GM18505 (cell line): ENCODE measurements around the gene PGA3.
"Not testable (repeated sequence)": the region's sequence is repeated elsewhere in the genome, so short reads cannot be mapped to it uniquely, and the experiment has no call there.

Source experiments
- ATAC-seq: cut with Tn5 transposase; IDR thresholded peaks from one replicate; pipeline ENCODE4 v1.9.1; 2021; ENCODE audit not compliant: unreplicated experiment
- POLR2A ChIP-seq: IDR thresholded peaks from 4 replicates; pipeline ENCODE4 v1.6.1; 2011; ENCODE audit warnings: borderline replicate concordance; ENCODE audit not compliant: insufficient read depth, insufficient read length; ENCODE audit errors: extremely low read depth

The PGA3 gene

DNA sequence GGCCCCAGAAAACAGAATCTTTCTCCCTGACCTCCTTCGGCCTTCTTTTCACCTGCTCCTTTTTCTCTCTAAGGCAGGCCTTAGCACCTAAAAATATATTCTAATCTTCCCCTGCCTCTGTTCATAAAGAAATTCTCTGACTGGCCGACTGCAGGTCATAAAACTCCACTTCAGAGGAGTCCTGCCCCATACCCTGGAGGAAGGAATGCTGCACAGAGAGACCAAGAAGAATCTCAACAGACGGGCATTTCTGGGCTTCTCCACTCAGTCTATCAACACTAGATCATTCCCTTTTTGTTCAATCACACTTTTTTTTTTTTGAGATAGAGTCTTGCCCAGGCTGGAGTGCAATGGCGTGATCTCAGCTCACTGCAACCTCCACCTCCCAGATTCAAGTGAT is 19.7 kb upstream of the PGA3 start:
- TF ChIP-seq POLR2A: no peak
- ATAC-seq: no peak

DNA sequence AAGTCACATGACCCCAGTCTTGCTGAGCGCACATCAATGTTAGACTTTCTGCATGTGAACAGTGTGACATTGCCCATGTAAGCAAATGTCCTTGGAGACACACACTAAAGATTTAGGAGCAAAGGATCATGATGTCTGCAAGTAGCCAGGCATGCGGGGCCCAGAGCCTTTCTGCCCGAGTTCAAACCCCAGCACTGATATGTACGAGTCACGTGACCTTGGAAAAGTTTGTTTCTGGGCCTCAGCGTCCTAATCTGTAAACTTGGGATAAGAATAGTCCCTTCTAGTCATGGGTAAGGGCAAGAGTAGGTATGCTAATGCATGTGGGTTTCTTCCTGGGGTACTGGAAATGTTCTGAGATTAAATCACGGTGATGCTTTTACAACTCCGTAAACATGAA is 16.8 kb upstream of the PGA3 start:
- ATAC-seq: no peak
- no peak for TF ChIP-seq POLR2A

DNA sequence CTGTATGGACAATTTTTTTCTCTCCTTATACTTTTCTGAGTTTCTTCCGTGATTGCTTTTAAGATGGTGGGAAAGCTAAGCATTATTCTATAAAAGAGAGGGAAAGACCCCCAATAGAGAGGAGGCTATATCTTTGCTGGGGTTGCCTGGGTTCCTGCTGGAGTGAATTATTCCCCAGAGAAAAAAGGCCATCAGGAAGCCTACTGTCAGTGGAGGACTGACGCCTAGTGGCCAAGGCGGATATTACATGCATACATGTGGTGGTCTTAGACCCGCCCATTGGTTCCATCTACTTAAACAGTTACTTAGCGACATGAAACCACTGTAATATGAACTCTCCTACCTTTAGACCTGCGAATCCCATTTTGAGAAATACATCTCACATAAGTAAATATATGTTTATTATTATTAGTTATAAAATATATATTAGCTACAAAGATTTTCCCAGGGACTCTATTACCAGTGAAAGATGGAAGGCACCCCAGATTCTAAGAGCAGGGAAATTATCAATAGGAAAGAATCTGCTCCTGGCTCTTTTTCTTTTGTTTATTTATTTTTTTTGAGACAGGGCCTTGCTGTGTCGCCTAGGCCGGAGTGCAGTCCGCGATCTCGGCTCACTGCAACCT is 15.7 kb upstream of the PGA3 start:
- TF ChIP-seq POLR2A: no peak

DNA sequence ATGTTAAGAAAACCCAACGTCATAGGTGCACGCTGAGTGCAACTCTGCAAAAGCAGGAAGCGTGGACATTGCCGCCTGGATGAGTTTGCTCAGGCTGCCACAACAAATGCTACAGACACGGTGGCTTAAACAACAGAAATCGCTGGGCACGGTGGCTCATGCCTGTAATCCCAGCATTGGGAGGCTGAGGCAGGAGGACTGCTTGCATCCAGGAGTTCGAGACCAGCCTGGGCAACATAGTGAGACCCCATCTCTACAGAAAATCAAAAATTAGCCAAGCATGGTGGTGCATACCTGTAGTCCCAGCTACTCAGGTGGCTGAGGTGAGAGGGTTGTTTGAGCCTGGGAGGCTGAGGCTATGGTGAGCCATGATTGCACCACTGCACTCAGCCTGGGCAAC is 13.4 kb upstream of the PGA3 start:
- ATAC-seq: no peak
- TF ChIP-seq POLR2A: no peak

More for the DNA sequence above, 15.7 kb upstream of the PGA3 start:
- no peak for ATAC-seq

DNA sequence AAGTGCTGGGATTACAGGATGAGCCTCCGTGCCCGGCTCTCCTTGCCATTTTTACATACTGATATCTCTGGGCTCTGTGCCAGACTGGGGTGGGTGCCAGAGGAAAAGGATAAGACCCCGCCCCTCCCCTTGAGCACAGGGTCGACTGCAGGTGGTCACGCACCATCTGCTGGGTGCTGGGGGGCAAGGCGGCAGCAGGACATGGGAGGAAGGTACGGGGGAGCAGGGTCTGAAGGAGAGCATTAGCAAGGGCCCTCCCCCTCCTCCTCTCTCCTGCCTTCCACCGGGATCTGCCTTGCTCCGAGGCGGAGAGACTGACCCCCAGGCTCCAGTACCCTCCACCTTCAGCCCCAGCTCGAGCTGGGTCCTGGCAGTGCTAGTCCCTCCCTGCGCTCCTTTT is 9.7 kb upstream of the PGA3 start:
- no peak for ATAC-seq
- TF ChIP-seq POLR2A: no peak

DNA sequence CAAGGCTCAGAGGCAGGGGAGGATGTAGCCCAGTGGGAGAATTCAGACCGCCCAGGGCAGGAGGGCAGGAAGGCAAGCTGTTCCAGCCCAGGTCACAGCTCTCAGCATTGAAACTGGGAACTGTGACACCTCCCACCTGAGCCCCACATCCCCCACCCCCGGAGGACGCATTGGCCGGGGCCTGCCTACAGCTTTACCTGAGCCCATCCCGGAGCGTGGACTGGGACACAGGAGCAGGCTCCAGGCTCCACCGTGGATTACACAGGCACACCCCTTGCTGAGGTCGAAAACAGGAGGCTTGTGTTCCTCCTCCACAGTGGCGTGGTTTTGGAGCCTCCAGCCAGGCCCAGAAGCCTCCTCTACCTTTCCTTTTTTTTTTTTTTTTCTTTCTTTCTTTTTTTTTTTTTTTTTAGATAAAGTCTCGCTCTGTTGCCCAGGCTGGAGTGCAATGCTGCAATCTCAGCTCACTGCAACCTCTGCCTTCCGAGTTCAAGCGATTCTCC is 9.1 kb upstream of the PGA3 start:
- no peak for ATAC-seq
- TF ChIP-seq POLR2A: no peak

DNA sequence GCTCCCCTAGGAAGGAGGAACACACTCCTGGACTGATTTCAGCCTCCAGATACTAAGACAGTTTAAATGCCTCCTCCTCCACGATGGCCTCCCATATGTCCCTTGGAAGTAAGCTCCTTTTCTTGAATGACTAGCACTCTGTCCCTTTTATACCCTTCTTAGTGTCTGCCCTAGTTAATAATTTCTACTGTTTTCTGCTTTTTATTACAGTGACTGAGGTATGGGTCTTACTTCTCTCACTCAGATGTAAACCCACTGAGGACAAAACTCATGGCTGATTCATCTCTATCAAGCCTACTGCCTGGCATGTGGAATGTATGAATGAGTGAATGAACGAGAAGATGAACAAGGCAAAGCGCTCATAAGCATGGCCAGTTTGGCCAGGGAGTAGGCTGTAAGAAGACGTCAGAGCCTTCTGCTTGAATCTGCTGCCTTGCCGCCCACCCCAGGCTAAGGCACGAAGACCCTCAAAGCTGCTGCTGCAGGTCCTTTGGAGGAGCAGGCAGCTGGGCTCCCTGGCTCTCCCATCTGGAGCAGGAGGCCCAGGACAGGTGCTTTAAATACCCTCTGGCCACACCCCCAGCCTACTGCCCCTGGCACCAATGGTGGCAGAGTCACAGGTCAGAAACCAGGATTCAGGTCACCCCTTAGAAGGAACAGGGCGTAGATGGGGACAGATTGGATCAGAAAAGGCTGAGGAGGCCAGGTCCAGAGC is 8.2 kb upstream of the PGA3 start:
- ATAC-seq: no peak
- TF ChIP-seq POLR2A: no peak

DNA sequence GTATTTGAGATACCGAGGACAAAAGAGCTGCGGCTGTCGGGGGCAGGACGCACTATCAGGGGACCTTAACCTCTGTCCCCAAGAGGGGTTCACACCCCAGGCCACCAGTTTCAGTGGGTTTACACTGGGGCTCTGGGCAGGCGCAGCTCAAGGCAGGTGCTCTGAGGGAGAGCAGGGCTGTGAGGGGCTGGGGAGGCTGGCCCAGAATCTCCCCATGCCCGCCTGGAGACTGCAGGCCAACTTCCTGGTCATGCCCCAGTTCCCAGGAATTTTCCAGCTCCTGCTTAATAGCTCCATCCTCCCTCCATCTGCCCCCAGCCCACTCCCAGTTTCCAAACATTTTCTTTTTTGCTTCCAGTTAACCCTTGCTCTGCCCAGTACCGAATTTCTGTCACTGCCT is 7.6 kb upstream of the PGA3 start:
- TF ChIP-seq POLR2A: no peak
- no peak for ATAC-seq

DNA sequence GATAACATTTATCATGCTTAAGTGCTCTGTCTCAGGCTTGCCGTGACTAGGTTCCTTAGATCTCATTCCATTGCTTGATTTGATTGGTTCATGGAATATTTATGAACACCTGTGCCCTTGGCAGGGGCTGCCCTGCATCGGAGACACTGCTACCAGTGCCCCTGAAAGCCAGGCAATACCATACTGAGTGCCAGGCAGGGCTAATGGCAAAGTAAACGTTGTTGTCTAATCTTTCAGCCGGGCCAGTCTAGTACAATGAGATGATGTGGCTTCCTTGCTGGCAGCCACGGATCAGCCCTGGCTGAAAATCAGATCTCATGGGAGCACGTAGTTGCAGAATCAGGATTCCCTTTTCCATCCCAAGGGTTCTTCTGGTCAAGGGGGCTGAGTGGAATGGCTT is 5.0 kb upstream of the PGA3 start:
- no peak for TF ChIP-seq POLR2A
- no peak for ATAC-seq

DNA sequence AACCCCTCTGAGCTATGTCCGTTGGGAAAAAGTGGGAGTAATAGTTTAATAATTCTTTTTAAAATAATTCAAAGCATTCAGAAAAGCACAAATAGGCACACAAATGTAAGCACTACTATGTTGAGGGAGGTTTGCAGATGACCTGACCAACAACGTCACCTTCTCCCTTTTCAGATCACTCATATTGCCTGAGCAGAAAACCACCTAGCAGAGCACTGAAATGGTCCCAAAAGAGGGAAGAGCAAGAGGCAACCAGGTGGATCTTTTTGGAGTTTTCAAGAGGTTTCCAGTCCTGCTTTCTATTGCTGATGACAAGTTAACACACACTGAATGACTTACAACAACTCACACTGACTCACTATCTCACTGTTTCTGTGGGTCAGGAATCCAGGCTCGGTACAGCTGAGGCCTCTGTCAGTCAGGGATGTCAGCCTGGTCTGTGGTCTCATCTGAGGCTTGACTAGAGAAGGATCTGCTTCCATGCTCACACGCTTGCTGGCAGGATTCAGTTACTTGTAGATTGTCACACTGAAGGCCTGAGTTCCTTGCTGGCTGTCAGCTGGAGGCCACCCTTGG is 4.3 kb upstream of the PGA3 start:
- no peak for TF ChIP-seq POLR2A
- no peak for ATAC-seq

DNA sequence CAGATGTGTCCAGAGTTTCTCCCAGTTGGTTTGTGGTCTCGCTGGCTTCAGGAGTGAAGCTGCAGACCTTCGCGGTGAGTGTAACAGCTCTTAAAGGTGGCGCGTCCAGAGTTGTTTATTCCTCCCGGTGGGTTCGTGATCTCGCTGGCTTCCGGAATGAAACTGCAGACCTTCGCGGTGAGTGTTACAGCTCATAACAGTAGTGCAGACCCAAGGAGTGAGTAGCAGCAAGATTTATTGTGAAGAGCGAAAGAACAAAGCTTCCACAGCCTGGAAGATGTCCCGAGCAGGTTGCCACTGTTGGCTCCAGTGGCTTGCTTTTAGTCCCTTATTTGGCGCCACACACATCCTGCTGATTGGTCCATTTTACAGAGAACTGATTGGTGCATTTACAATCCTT is 1.8 kb upstream of the PGA3 start:
- TF ChIP-seq POLR2A: no peak
- no peak for ATAC-seq

DNA sequence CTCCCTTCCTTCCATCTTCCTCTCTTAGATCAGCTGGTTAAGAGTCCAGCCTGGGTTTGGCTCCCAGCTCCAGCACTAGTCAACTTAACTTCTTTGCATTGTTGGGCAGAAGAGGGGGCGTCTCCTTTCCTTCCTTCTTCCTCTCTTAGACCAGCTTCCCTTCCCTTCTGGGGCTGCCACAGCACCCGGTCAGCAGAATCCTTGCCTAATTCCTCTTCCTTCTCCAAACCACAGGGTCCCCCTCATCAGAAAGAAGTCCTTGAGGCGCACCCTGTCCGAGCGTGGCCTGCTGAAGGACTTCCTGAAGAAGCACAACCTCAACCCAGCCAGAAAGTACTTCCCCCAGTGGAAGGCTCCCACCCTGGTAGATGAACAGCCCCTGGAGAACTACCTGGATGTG is 558 bp downstream of the PGA3 start:
- ATAC-seq: not testable (repeated sequence)

DNA sequence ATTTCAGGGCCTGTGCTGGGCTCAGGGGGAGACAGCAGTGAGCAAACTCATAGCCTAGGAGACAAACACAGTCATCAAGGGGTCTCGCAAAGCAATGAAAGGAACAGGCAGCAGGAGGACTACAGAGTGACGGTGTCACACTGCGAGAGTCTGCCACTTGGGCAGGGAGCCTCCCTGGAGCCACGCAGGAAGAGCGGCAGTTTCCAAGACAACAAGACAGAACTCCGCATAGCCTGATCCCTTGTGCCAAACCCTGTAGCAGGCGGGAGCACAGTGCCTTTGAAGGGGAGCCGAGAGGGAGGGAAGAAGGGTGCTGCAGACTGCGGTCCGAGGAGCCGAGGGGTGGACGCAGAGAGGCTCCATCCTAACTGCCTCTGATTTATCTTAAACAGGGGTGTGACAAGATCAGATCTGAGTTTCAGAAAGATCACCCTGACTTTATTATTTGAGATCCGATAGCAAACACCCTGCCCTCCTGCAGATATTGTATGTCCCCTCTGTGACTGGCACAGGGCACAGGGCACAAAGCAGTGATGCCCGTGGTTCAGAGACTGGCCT is 1.3 kb downstream of the PGA3 start:
- ATAC-seq: not testable (repeated sequence)

DNA sequence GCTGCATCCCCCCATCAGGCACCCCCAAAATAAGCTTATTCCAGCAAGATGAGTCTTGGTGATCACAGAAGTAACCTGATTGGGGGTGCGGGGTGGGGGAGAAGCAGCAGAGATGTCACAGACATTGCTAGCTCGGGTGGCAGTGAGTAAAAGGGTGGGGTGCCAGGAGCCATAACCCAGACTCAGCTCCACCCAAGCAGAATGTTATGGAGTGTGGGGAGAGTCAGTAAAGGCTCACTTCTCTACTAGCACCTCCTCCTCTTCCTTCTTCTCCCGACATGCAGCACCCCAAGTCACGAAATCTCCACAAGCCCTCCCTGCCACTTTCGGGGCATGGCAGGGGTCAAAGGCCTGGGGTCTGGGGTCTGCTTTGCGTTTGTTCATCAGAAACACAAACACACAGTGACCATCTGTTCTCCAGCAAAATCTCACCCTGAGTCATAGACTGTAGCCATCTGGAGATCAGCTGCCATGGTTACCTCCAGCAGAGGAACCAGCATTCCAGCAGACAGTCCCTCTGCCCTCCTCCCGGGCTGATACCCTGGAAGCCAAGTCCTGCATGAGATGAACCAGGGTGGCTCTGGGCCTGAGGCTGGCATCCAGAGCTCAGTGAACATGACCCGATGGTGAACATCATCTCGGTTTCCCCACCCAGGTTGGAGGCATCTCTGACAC is 4.5 kb downstream of the PGA3 start:
- ATAC-seq: not testable (repeated sequence)

DNA sequence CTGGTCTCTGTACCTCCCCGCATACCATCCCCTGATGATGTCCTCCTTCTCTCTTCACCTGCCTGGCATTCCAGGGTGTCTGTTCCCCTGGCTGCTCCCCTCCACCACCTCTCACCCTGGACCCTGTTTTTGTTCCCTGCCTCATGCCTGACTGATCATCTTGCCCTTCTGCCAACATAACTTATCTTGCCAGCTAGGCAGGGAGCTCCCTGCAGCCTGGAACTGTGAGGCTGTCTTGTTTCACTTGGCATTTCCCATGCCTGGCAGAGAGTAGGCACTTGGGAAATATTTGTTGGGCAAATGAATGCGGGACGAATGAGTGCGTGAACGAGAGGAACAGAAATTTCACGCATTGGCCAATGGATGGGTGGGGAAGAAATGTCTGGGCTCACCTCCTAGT is 7.3 kb downstream of the PGA3 start:
- ATAC-seq: not testable (repeated sequence)

DNA sequence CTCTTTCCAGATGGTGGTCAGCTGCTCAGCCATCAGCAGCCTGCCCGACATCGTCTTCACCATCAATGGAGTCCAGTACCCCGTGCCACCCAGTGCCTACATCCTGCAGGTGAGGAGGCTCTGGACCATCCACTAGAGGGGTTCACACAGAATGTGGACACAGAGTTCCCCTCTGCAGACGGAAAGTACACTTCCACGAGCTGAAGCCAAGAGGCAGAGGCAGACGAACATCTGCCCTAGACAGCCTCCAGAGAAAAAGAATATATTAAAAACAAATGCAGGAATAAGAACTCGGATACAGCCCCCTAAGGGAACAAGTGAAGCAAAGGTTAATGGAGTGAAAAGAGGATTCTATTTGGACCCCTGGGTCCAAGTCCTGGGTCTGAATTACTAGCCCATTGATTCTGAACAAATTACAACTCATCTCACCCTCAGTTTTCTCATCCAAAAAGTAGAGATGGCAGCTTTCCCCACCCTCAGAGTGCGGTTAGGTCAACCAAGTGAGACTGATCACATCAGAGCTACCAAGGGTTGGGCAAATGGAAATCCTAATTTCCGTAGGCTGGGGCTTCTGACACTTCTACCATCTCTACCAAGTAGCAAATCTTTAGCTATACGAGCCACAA is 8.1 kb downstream of the PGA3 start:
- ATAC-seq: not testable (repeated sequence)

DNA sequence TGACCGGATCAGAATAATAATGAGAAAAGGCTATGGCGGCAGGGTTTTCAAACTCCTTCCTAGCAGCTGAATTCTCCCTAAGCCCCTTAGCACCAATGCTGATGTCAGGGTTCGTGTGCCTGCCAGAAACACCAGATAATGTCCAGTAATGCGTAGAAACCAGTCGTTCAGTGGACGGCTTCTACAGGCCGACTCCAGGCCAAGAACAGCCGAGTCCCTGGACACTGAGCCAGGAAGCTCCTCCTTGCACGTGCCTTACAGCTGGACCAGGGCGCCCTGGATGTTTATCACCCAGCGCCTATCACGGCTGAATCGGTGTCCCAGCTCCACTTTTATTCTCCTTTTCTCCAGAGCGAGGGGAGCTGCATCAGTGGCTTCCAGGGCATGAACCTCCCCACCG is 8.9 kb downstream of the PGA3 start:
- ATAC-seq: not testable (repeated sequence)

DNA sequence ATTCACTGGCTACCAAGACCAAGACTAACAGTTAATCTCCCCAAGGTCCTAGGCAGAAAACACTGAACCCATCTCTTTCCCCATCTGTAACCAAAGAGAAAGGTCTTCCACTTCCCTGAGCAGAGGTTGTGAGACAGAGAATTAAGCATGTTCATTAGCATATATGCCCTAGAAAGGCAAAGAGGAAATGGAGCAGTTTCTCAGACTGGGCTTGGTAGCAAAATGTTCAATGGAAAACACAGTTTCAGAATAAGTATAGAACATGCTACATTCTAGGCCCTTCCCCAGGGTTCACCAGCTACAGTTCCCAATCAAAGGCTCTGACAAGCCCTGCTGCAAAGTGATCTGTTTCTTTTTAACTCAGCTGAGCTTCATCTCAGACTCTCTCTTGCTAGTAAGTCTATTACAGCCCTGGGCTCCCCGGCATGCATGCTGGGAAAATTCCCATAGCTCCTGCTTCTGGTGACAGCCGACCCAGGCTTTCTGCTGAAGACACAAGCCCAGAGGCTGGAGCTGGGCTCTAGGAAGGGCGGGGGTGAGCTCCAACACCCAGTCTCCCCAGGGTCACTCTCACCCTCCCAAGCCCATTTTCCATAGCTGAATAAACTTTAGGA is 10.5 kb downstream of the PGA3 start:
- ATAC-seq: not testable (repeated sequence)
